Measurements from ENCODE around the gene CHPF2. TPM values are rescaled to one million over a fixed set of nuclear protein-coding genes. Genes with fewer than 3 reads are reported as not detected.

Gene CHPF2
- total and polyA plus RNA-seq, 11 donors, result 11.4 to 31.9 (median 18.3) TPM

DNA sequence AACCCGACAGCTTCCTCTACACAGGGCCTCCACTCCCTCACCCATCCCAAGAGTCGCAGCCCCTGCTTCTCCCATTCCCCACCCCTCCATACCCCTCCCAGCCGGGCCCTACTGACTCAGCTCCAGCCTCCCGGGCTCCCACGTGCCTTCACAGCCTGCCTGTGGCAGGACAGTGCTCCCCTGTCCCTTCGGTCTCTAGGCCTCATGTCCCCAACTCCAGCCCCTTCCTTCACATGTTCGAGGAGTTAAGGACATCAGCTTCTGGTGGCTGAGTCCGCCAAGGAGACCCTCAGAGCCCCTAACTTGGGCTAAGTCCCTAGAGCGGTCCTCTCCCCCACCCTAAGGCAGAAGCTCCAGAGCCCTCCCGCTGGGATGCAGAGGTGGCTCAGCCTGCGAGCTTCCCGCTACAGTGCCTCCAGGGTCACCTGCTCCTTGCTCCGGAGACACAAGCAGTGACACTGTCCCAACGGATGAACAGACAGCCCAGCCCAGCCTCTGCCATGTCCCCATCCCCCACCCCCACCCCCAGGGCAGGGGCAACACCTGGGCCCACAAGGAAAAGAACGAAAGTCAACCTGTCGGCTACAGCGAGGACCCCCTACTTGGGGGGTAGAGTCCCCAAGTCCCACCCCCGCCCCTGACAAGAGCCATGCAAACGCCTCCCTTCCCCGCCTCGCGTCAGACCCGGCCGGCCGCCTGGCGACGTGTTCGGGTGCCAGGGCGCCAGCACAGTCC lies 15.5 kb downstream of the CHPF2 start:
- intact Hi-C loops (cut with DNase I), result loop anchor here in 9 of 10 donors (2.0 to 10.0 kb wide), 5 partner anchors 55 to 125 kb away; no protein-coding TSS in a partner anchor
- Histone ChIP-seq H3K27ac (peak overlapping the region; percentile 86 to 100 (median 97)), H3K27me3 (peaks cover 0 to 54% (median 7%) of the 10 kb centered on the region in 9 donors), H3K36me3 (no peaks in the 10 kb centered on the region), H3K9me3 (no peaks in the 10 kb centered on the region), H3K4me1 (peaks cover 4 to 92% (median 67%) of the 10 kb centered on the region in 12 donors), H3K4me3 (peak overlapping the region; percentile 58 to 88 (median 76))
- DNase-seq (peak in 1 of 5 donors; percentile 43), ATAC-seq (peak in 2 of 4 donors; percentile 7 to 17)
- 6 to 9% (median 7%) methylated on average over 14 to 29 of the region's 29 CpGs for WGBS, 4 donors
- TF ChIP-seq POLR2A (IDR thresholded peaks at IDR 0.05), result no peak
- TF ChIP-seq CTCF (IDR thresholded peaks at IDR 0.05), result no peak

DNA sequence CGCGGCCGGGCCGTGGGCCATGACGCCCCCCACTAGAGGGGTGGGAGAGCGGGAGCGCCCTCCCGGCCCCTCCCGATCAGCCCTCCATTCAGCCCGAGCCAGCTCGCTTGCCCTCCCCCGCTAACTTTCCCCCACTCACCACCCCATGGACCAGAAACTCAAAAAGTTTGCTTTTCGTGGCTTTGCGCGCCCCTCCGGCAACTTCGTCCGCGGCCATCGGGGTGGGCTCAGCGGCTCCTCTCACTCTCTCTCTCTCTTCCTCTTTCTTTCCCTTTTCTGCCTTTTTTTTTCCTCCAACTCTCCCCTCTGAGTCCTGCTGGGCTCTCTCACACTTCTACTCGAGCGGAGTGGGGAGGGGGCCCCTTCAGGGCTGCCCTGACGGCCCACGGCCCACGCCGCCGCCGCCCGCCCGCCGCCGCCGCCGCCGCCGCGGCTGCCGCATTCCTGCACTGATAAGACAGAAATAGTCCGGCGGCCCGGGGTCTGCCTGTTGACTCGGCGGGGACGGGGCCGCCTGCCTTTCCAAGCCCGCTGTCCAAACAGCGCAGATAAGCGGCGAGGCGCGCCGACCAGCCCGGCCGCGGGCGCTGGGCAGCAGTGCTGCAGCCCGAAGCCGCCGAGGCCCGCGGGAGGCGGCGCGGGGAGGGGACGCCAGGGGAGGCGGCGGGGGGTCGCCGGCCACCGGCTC lies 16.2 kb downstream of the CHPF2 start, which contains the start of gene SMARCD3:
SMARCD3 (minus strand) TSS at position 349 of the 688 bp plus-strand sequence; CDS start at position 217, 132 bp downstream.
- TF ChIP-seq CTCF (IDR thresholded peaks at IDR 0.05), result no peak
- TF ChIP-seq POLR2A (IDR thresholded peaks at IDR 0.05), result peak in 1 of 2 donors; percentile 7
- Histone ChIP-seq H3K4me1 (peaks cover 4 to 93% (median 71%) of the 10 kb centered on the region in 12 donors), H3K27ac (peak within 1 kb of the TSS; percentile 86 to 100 (median 97)), H3K36me3 (no peaks in the 10 kb centered on the region), H3K27me3 (peaks cover 0 to 60% (median 7%) of the 10 kb centered on the region in 9 donors), H3K9me3 (no peaks in the 10 kb centered on the region), H3K4me3 (peak within 1 kb of the TSS; percentile 58 to 88 (median 76))
- intact Hi-C loops (cut with DNase I), result loop anchor here in 9 of 10 donors (5.0 to 10.0 kb wide), 4 partner anchors 54 to 126 kb away; no protein-coding TSS in a partner anchor
- 0 to 1% (median 1%) methylated on average over 55 to 71 of the region's 71 CpGs for WGBS, 4 donors
- DNase-seq, result peak; percentile 82 to 90 (median 86)
- ATAC-seq, result peak in 3 of 4 donors; percentile 43 to 55 (median 48)

DNA sequence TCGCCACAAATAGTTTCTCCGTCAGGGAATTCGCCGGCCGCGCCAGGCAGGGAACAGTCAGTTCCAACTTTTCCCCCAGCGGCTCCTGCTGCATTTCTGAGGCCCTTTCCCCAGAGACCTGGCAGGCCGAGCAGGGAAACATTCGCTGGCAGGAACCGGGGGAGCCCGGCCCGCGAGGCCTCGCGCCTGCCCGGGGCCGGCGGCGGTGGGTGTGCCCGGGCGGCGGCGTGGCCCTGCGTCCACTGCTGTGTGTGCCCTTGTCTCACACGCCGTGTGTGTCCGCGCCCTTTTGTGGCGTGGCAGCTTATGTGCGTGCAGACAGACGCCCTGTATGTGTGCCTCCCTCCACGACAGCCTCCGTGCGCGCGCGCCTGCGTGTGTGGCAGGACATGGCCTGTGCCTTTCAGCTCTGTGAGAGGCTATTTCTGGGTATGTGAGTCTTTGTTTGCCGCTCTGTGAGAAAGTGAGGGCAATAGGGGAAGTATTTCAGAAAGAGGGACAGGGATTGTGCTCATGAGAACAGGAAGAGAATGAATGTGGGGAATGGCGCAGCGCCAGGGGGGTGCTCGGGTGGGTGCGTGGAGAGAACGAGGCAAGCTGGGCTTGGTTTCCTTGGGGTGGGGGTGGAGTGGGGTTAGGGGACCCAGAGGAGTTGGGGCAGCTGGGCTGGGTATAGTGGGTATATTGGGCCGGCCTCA lies 16.9 kb downstream of the CHPF2 start:
- WGBS, 4 donors, result 2 to 5% (median 3%) methylated on average over 16 to 45 of the region's 45 CpGs
- intact Hi-C loops (cut with DNase I), result loop anchor here in 9 of 10 donors (5.0 to 10.0 kb wide), 4 partner anchors 53 to 127 kb away; no protein-coding TSS in a partner anchor

More for the DNA sequence above, 16.9 kb downstream of the CHPF2 start:
- H3K27ac ChIP-seq, result peak overlapping the region; percentile 86 to 100 (median 97)
- H3K27me3 ChIP-seq, result peaks cover 0 to 63% (median 7%) of the 10 kb centered on the region in 9 donors
- peak; percentile 30 to 43 (median 37) for ATAC-seq
- no peaks in the 10 kb centered on the region for H3K36me3 ChIP-seq
- H3K4me1 ChIP-seq, result peaks cover 4 to 92% (median 68%) of the 10 kb centered on the region in 12 donors
- no peaks in the 10 kb centered on the region for H3K9me3 ChIP-seq
- peak; percentile 58 to 83 (median 81) for DNase-seq
- peak overlapping the region; percentile 14 to 88 (median 73) for H3K4me3 ChIP-seq
- TF ChIP-seq POLR2A (IDR thresholded peaks at IDR 0.05) (peak in 1 of 2 donors; percentile 11), CTCF (IDR thresholded peaks at IDR 0.05) (no peak)
